Fibroblast of upper back skin (primary cell): ENCODE results near the gene HIVEP3.

Experiments
- DNase-seq: peaks from one replicate; pipeline ENCODE4 v3.0.0-alpha.2; 2013

The HIVEP3 gene

GRCh38 chr1:41749991-41750745 is 168.6 kb downstream of the HIVEP3 start:
- DNase-seq, result no peak

- DNase-seq, result no peak
Observed at GRCh38 chr1:41745022-41745421, 173.7 kb downstream of the HIVEP3 start.

- DNase-seq, result peak; percentile 74
Observed at GRCh38 chr1:41743366-41743765, 175.4 kb downstream of the HIVEP3 start.

- peak; percentile 91 for DNase-seq
Observed at GRCh38 chr1:41742219-41742618, 176.5 kb downstream of the HIVEP3 start.

GRCh38 chr1:41741244-41741643 is 177.5 kb downstream of the HIVEP3 start:
- DNase-seq, result no peak

- DNase-seq, result no peak
Observed at GRCh38 chr1:41740630-41741239, 178.0 kb downstream of the HIVEP3 start.

GRCh38 chr1:41740058-41740457 is 178.7 kb downstream of the HIVEP3 start:
- no peak for DNase-seq

- peak; percentile 78 for DNase-seq
Observed at GRCh38 chr1:41739061-41739955, 179.4 kb downstream of the HIVEP3 start.

GRCh38 chr1:41738475-41738874 is 180.2 kb downstream of the HIVEP3 start:
- DNase-seq, result peak; percentile 61

- no peak for DNase-seq
Observed at GRCh38 chr1:41738006-41738405, 180.7 kb downstream of the HIVEP3 start.

GRCh38 chr1:41735631-41736260 is 183.0 kb downstream of the HIVEP3 start:
- peak; percentile 40 for DNase-seq

GRCh38 chr1:41735139-41735538 is 183.6 kb downstream of the HIVEP3 start:
- no peak for DNase-seq

GRCh38 chr1:41734201-41734970 is 184.3 kb downstream of the HIVEP3 start:
- no peak for DNase-seq

GRCh38 chr1:41733725-41734124 is 185.0 kb downstream of the HIVEP3 start:
- DNase-seq, result no peak

GRCh38 chr1:41733021-41733420 is 185.7 kb downstream of the HIVEP3 start:
- DNase-seq, result no peak

- no peak for DNase-seq
Observed at GRCh38 chr1:41731516-41732030, 187.1 kb downstream of the HIVEP3 start.

GRCh38 chr1:41730806-41731205 is 187.9 kb downstream of the HIVEP3 start:
- DNase-seq, result no peak

GRCh38 chr1:41728403-41729202 is 190.1 kb downstream of the HIVEP3 start:
- no peak for DNase-seq

- DNase-seq, result no peak
Observed at GRCh38 chr1:41727749-41728115, 191.0 kb downstream of the HIVEP3 start.

GRCh38 chr1:41726899-41727748 is 191.6 kb downstream of the HIVEP3 start:
- no peak for DNase-seq
